LNCAP (cell line): ENCODE data around the gene APOBR.

ENCODE experiments used
- CTCF ChIP-seq: fragments of 450-650 bp; IDR thresholded peaks from 2 replicates; pipeline ENCODE4 v1.5.1; 2017; ENCODE audit warnings: mild to moderate bottlenecking

APOBR gene

GRCh38 chr16:28494121-28494851 lies at the start of gene APOBR:
Gene APOBR, plus strand, starts transcription at chr16:28494643. Its CDS starts 39 bp downstream, at chr16:28494682.
- TF ChIP-seq CTCF: no peak

- no peak for TF ChIP-seq CTCF
Observed at GRCh38 chr16:28473714-28474265, 20.7 kb upstream of the APOBR start.

- no peak for TF ChIP-seq CTCF
Observed at GRCh38 chr16:28475221-28475620, 19.2 kb upstream of the APOBR start.

GRCh38 chr16:28477311-28477920 lies 17.0 kb upstream of the APOBR start:
- TF ChIP-seq CTCF: no peak

- TF ChIP-seq CTCF: no peak
Observed at GRCh38 chr16:28478506-28479180, 15.8 kb upstream of the APOBR start.

GRCh38 chr16:28482026-28482425 lies 12.4 kb upstream of the APOBR start:
- TF ChIP-seq CTCF: no peak

- no peak for TF ChIP-seq CTCF
Observed at GRCh38 chr16:28486266-28486665, 8.2 kb upstream of the APOBR start.
